ENCODE results near the gene AMBP. TPM values are rescaled to one million over a fixed set of nuclear protein-coding genes. Genes with fewer than 3 reads are reported as not detected.
"Not testable (repeated sequence)": the region's sequence is repeated elsewhere in the genome, so short reads cannot be mapped to it uniquely, and the experiment has no call there.

AMBP gene
- total and polyA plus RNA-seq, 2 donors (not counting 1 experiment from before 2014, with no cell fraction given), result not detected

- H3K4me3 Mint-ChIP-seq; H4K20me1 ChIP-seq (ENCODE audit: control insufficient read depth, insufficient read depth, low read length, poor library complexity, severe bottlenecking); H3K36me3 ChIP-seq (replicated peaks in 1 of 2; ENCODE audit: control extremely low read depth in 1 of 2, control insufficient read depth in 1 of 2, extremely low read depth in 1 of 2, insufficient read depth in 2 of 2, low read length in 1 of 2); H3K4me1 ChIP-seq (ENCODE audit: control insufficient read depth in 2 of 2, insufficient read depth in 2 of 2, low read length in 2 of 2); H3K27me3 ChIP-seq (replicated peaks in 1 of 4; ENCODE audit: control extremely low read depth in 1 of 4, control insufficient read depth in 3 of 4, insufficient read depth in 4 of 4, low read length in 3 of 4); H3K4me3 ChIP-seq (ENCODE audit: control extremely low read depth in 1 of 5, extremely low read depth in 1 of 5, insufficient read depth in 1 of 5, low read depth in 2 of 5, low read length in 4 of 5); H3K4me1 Mint-ChIP-seq; H3K9me3 Mint-ChIP-seq (ENCODE audit: insufficient read depth); ATAC-seq (ENCODE audit: low read depth); H3K4me2 ChIP-seq (replicated peaks; ENCODE audit: low read depth, low read length, poor library complexity, severe bottlenecking); POLR2A ChIA-PET; H3K27ac Mint-ChIP-seq; H3K27ac ChIP-seq (ENCODE audit: low read length in 2 of 2); DNase-seq; H3K79me2 ChIP-seq (ENCODE audit: control insufficient read depth, insufficient read depth, low read length); H3K9me3 ChIP-seq (ENCODE audit: control extremely low read depth in 1 of 3, control insufficient read depth in 2 of 3, insufficient read depth in 1 of 3, low read length in 2 of 3); H3K9ac ChIP-seq (ENCODE audit: low read length): not testable (repeated sequence)
- intact Hi-C loops (cut with micrococcal nuclease), result loop anchor here (1.0 kb wide), 1 partner anchor 222 kb away; no protein-coding TSS in a partner anchor
- 68% methylated on average over 2 of the region's 13 CpGs for WGBS (ENCODE audit: insufficient coverage)
- H3K27me3 Mint-ChIP-seq, result peaks cover 11% of the 10 kb centered on the region
- CTCF ChIA-PET, result interaction anchor here (0.7 to 2.2 kb wide), 18 partner anchors 8 to 571 kb away, joined by 3 to 16 read pairs (median 4); no protein-coding TSS in a partner anchor
- H2AFZ ChIP-seq (ENCODE audit: insufficient read depth, low read depth, low read length, poor library complexity, severe bottlenecking), result peak overlapping the region; percentile 4
- peak; percentile 38 for TF ChIP-seq CTCF (IDR thresholded peaks at IDR 0.05)
Measured at GRCh38 chr9:114082763-114083412, 4.8 kb upstream of the AMBP start.

- Histone ChIP-seq H3K27me3 (replicated peaks in 1 of 4; ENCODE audit: control extremely low read depth in 1 of 4, control insufficient read depth in 3 of 4, insufficient read depth in 4 of 4, low read length in 3 of 4) (no peaks in the 10 kb centered on the region), H3K4me1 (ENCODE audit: control insufficient read depth in 2 of 2, insufficient read depth in 2 of 2, low read length in 2 of 2) (no peaks in the 10 kb centered on the region), H3K9me3 (ENCODE audit: control extremely low read depth in 1 of 3, control insufficient read depth in 2 of 3, insufficient read depth in 1 of 3, low read length in 2 of 3) (no peaks in the 10 kb centered on the region), H3K79me2 (ENCODE audit: control insufficient read depth, insufficient read depth, low read length) (no peaks in the 10 kb centered on the region), H3K4me2 (replicated peaks; ENCODE audit: low read depth, low read length, poor library complexity, severe bottlenecking) (no peak overlapping the region), H2AFZ (ENCODE audit: insufficient read depth, low read depth, low read length, poor library complexity, severe bottlenecking) (peak overlapping the region; percentile 4), H3K4me3 (ENCODE audit: control extremely low read depth in 1 of 5, extremely low read depth in 1 of 5, insufficient read depth in 1 of 5, low read depth in 2 of 5, low read length in 4 of 5) (no peak overlapping the region), H4K20me1 (ENCODE audit: control insufficient read depth, insufficient read depth, low read length, poor library complexity, severe bottlenecking) (no peaks in the 10 kb centered on the region), H3K27ac (ENCODE audit: low read length in 2 of 2) (no peak overlapping the region), H3K9ac (ENCODE audit: low read length) (no peak overlapping the region), H3K36me3 (replicated peaks in 1 of 2; ENCODE audit: control extremely low read depth in 1 of 2, control insufficient read depth in 1 of 2, extremely low read depth in 1 of 2, insufficient read depth in 2 of 2, low read length in 1 of 2) (no peaks in the 10 kb centered on the region)
- H3K4me3 Mint-ChIP-seq, result no peak overlapping the region
- ChIA-PET CTCF (interaction anchor here (0.8 to 2.2 kb wide), 16 partner anchors 9 to 571 kb away, joined by 3 to 16 read pairs (median 4); no protein-coding TSS in a partner anchor), POLR2A (no interaction called here)
- ATAC-seq (ENCODE audit: low read depth) (peak; percentile 43), DNase-seq (peak; percentile 78)
- peaks cover 17% of the 10 kb centered on the region for H3K27me3 Mint-ChIP-seq
- no peaks in the 10 kb centered on the region for H3K9me3 Mint-ChIP-seq (ENCODE audit: insufficient read depth)
- WGBS (ENCODE audit: insufficient coverage), result 58% methylated on average over 8 of the region's 10 CpGs
- no peak overlapping the region for H3K27ac Mint-ChIP-seq
- H3K4me1 Mint-ChIP-seq, result no peaks in the 10 kb centered on the region
- TF ChIP-seq CTCF (IDR thresholded peaks at IDR 0.05) (peak; percentile 87), EZH2 (IDR thresholded peaks at IDR 0.05; ENCODE audit: borderline replicate concordance, insufficient read depth, low read depth, low read length, poor library complexity, severe bottlenecking) (no peak)
- intact Hi-C loops (cut with micrococcal nuclease), result loop anchor here (1.0 kb wide), 1 partner anchor 223 kb away; no protein-coding TSS in a partner anchor
Measured at GRCh38 chr9:114082017-114082762, 4.1 kb upstream of the AMBP start.
